ENCODE measurements around the gene ABCC3. TPM values are rescaled to one million over a fixed set of nuclear protein-coding genes. Genes with fewer than 3 reads are reported as not detected.

Gene ABCC3, protein sequence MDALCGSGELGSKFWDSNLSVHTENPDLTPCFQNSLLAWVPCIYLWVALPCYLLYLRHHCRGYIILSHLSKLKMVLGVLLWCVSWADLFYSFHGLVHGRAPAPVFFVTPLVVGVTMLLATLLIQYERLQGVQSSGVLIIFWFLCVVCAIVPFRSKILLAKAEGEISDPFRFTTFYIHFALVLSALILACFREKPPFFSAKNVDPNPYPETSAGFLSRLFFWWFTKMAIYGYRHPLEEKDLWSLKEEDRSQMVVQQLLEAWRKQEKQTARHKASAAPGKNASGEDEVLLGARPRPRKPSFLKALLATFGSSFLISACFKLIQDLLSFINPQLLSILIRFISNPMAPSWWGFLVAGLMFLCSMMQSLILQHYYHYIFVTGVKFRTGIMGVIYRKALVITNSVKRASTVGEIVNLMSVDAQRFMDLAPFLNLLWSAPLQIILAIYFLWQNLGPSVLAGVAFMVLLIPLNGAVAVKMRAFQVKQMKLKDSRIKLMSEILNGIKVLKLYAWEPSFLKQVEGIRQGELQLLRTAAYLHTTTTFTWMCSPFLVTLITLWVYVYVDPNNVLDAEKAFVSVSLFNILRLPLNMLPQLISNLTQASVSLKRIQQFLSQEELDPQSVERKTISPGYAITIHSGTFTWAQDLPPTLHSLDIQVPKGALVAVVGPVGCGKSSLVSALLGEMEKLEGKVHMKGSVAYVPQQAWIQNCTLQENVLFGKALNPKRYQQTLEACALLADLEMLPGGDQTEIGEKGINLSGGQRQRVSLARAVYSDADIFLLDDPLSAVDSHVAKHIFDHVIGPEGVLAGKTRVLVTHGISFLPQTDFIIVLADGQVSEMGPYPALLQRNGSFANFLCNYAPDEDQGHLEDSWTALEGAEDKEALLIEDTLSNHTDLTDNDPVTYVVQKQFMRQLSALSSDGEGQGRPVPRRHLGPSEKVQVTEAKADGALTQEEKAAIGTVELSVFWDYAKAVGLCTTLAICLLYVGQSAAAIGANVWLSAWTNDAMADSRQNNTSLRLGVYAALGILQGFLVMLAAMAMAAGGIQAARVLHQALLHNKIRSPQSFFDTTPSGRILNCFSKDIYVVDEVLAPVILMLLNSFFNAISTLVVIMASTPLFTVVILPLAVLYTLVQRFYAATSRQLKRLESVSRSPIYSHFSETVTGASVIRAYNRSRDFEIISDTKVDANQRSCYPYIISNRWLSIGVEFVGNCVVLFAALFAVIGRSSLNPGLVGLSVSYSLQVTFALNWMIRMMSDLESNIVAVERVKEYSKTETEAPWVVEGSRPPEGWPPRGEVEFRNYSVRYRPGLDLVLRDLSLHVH (N-terminal part only)
- total RNA-seq (ENCODE audit: low replicate concordance), result 10.6 and 13.3 TPM in 2 replicates
- long read RNA-seq, partial matches to known transcripts, result 2 of 8 reads
- long read RNA-seq, other reads (novel, unspliced or antisense), result 3 of 8 reads

DNA sequence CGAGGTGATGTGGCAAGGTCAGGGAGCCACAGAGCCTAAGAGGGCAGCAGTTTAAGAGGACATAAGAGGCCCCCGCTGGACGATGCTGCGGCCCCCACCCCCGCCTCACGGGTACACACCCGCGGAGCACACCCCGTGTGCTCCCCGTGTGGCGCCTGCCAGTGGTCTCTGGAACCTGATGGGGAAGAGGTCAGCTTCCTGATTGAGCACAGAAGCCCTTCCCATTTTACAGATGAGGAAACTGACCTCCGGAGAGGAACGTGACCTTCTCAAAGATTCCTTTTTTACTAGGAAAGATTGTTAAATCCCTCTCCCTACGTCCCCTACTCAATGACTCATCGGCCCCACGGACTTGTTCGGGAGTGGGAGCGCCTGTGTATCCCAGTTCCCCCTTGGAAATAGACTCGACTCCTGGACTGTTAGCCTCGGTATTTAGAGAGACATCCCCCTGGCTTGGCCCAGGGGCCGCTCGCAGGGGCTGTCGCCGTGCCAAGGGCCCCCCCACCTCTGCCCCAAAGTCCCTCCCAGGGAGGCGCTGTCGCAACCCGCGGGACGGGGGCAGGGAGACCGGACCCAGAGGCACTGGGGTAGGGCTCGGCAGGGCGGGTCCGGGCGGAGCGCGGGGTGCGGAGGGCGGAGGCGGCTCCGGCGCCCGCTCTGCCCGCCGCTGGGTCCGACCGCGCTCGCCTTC lies at the start of gene ABCC3:
Gene ABCC3, plus strand, starts transcription at position 658 of the 691 bp plus-strand sequence. CDS start 56 bp downstream, outside the sequence.
- peak within 1 kb of the TSS; percentile 76 for H3K4me3 Mint-ChIP-seq
- H3K9me3 Mint-ChIP-seq, result no peaks in the 10 kb centered on the region
- TF ChIP-seq, protein P1, sequence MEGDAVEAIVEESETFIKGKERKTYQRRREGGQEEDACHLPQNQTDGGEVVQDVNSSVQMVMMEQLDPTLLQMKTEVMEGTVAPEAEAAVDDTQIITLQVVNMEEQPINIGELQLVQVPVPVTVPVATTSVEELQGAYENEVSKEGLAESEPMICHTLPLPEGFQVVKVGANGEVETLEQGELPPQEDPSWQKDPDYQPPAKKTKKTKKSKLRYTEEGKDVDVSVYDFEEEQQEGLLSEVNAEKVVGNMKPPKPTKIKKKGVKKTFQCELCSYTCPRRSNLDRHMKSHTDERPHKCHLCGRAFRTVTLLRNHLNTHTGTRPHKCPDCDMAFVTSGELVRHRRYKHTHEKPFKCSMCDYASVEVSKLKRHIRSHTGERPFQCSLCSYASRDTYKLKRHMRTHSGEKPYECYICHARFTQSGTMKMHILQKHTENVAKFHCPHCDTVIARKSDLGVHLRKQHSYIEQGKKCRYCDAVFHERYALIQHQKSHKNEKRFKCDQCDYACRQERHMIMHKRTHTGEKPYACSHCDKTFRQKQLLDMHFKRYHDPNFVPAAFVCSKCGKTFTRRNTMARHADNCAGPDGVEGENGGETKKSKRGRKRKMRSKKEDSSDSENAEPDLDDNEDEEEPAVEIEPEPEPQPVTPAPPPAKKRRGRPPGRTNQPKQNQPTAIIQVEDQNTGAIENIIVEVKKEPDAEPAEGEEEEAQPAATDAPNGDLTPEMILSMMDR (conservative IDR thresholded peaks at IDR 0.05), result no peak
- no peak within 1 kb of the TSS for H3K27ac Mint-ChIP-seq
- peaks cover 31% of the 10 kb centered on the region for H3K4me1 Mint-ChIP-seq (ENCODE audit: unreplicated experiment)
- no peaks in the 10 kb centered on the region for H3K36me3 Mint-ChIP-seq
- peaks cover 72% of the 10 kb centered on the region for H3K27me3 Mint-ChIP-seq
- DNase-seq (ENCODE audit: extremely low spot score, unreplicated experiment), result no peak

DNA sequence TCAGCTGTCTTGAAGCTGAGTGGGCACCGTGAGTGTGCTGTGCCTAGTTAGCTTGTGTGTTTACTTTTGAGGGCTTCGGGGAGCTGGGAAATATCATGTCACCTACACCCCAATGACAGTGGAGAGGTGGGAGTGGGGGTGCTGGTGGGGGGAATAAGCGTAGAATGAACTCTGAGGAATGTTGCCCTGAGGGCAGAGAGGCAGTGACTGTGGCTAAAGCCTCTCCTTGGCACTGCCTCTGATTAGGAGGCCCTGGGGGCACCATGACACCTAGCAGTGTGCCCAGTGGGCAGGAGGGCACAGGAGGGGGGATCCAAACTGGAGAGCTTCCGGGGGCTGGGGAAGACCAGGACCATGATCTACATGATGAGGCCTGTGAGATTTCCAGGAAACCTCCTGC lies 49.3 kb upstream of the ABCC3 start:
- peaks cover 55% of the 10 kb centered on the region for H3K4me1 Mint-ChIP-seq (ENCODE audit: unreplicated experiment)
- H3K9me3 Mint-ChIP-seq, result no peaks in the 10 kb centered on the region
- H3K27ac Mint-ChIP-seq, result no peak overlapping the region
- peaks cover 14% of the 10 kb centered on the region for H3K27me3 Mint-ChIP-seq
- H3K4me3 Mint-ChIP-seq, result no peak overlapping the region
- TF ChIP-seq, protein P1 (conservative IDR thresholded peaks at IDR 0.05), result no peak
- no peak for DNase-seq (ENCODE audit: extremely low spot score, unreplicated experiment)
- no peaks in the 10 kb centered on the region for H3K36me3 Mint-ChIP-seq

DNA sequence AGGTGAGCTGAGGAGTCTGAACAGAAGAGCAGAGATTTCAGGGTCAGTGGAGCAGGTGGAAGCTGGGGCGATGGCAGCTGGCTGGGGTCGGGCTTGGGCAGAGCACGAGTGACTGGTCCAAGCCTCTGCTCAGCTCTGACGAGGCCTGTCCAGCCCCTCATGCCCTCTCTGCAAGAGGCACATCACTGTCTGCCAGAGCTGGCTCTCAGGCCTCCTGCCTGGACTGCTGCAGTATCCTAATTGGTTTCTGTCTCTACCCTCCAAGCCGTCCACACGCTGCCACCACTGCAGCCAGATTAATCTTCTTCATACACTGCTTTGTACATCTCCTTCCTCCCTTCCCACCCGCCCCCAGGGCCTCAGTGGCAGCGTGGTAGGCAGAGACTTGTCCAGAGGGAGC lies 48.8 kb upstream of the ABCC3 start:
- H3K27me3 Mint-ChIP-seq, result peaks cover 14% of the 10 kb centered on the region
- H3K27ac Mint-ChIP-seq, result no peak overlapping the region
- H3K9me3 Mint-ChIP-seq, result no peaks in the 10 kb centered on the region
- no peaks in the 10 kb centered on the region for H3K36me3 Mint-ChIP-seq
- H3K4me3 Mint-ChIP-seq, result no peak overlapping the region
- TF ChIP-seq, protein P1 (conservative IDR thresholded peaks at IDR 0.05), result no peak
- H3K4me1 Mint-ChIP-seq (ENCODE audit: unreplicated experiment), result peaks cover 55% of the 10 kb centered on the region
- no peak for DNase-seq (ENCODE audit: extremely low spot score, unreplicated experiment)

DNA sequence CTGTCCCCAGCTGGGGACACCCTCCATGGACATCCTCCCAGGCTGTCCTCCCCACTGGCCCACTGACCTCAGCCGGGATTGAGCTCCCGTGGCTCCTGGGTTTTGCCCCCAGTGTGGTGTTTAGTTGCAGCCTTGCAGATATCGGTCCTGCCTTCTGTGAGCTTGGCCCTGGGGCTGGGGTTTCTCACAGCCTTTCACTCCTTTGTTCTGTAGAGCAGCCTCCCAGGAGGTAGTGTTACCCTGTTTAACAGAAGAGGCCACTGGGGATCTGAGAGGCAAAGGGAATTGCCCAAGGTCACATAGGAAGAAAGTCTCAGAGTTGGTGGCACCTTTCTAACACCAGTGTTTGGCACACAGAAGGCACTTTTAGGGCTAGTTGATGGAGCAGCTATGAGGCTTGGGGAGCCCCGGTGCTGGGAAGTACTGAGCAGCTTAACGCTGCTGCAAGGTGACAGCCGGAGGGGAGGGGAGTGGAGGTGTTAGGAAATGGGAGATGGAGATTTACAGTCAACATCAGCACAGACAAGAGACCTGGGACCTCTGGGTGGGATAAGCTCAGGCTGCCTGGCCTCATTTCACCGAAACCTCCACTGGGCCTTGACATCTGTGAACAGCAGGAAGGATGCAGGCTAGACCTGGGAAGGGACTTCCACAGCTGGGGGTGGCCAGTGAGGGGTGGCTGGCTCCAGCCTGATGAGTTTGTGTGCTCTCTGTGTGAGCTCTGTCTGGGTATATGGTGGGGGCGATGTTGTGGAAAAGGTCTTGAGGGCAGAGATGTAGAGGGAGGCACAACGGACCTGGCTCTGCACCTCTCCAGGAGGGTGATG lies 48.0 kb upstream of the ABCC3 start:
- Mint-ChIP-seq H3K4me1 (ENCODE audit: unreplicated experiment) (peaks cover 55% of the 10 kb centered on the region), H3K27me3 (peaks cover 14% of the 10 kb centered on the region), H3K27ac (no peak overlapping the region), H3K4me3 (no peak overlapping the region), H3K9me3 (no peaks in the 10 kb centered on the region), H3K36me3 (no peaks in the 10 kb centered on the region)
- DNase-seq (ENCODE audit: extremely low spot score, unreplicated experiment), result no peak
- TF ChIP-seq, protein P1 (conservative IDR thresholded peaks at IDR 0.05), result no peak
